ENCODE measurements around the gene ASIC1.
"Not testable (repeated sequence)": the region's sequence is repeated elsewhere in the genome, so short reads cannot be mapped to it uniquely, and the experiment has no call there.

Gene ASIC1

DNA sequence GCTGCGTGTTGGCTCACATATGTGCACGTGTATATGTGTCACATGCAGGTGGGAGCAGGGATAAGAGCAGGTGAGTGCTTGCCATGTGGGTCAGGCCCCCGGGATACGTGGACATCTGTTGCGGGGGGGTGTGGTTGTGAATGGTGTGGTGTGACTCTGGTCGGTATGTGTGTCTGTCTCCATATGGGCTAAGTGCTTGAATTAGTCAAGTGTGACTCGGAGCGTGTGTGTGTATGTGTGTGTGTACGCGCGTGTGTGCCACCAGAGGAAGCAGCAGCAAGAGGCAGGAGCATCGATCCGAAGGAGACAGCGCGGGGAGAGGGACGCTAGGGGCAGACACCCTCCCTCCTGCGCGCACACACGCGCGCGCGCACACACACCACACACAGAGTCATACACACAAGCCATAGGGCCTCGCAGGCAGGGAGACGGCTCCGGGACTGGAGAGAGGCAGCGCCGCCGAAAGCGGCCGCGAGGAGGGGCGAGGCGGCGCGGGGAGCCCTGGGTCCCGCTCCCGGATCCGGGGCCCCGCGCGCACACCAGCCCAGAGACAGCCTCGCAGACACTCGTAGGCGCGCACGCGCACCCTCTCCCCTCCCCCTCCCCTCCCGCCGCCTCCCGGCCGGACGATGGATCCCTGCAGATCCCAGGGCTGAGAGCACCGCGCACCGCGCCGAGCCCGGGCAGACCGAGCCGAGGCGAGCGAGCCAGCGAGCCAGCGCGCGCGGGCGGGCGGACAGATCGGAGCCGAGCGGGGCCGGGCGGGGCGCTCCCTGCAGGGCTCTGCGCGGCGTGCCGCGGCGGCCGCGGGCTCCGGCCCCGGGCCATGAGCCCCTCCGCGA lies at the start of gene ASIC1:
ASIC1 (plus strand) TSS at position 597 of the 842 bp plus-strand sequence. CDS start 1,171 bp downstream, outside the sequence.
- peak; percentile 73 for DNase-seq (ENCODE audit: low spot score)

DNA sequence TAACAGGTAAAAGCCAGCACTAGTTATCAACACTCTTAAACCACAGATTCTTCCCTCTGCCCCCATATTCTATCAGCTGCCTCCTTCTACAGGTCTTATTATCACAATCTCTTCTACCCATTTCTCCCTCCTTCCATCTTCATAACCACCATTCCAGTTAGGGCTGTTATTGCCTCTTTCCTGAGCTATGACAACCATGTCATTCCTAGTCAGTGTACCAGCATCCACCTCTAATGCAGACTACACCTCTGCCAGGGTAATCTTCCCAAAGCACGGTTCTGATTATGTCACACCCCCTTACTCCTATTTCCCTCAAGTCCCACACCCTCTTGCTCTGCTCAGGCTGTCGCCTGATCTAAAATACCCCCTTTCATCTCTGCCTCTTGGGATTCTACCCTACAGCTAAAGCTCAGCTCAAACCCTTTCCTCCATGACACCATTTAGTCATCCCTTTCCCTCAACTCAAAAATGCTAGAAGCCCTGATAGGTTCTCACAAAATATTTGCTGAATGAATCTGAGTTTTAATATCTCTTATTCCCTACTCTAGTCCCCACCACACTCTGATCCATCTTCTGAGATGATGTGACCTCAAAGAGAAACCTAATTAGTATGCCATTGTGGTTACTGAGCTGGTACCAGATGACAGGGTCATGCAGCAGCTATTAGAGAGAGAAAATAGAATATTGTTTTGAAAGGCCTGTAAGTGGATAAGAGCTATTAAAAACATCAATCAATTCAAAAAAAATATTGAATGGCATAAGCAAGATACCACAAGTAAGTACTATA lies 43.8 kb upstream of the ASIC1 start:
- no peak for DNase-seq (ENCODE audit: low spot score)

DNA sequence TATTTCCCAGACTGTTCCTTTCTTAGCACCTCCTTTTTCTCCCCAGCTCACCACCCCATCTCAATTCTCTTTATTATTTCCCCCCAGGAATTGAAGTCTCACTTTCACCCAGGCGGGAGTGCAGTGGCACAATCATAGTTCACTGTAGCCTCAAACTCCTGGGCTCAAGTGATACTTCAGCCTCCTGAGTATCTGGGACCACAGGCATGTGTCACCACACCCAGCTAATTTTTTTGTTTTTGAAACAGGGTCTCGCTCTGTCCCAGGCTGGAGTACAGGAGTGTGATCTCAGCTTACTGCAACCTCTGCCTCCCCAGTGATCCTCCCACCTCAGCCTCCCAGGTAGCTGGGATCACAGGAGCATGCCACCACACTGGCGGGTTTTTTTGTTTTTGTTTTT lies 43.1 kb upstream of the ASIC1 start:
- no peak for DNase-seq (ENCODE audit: low spot score)

DNA sequence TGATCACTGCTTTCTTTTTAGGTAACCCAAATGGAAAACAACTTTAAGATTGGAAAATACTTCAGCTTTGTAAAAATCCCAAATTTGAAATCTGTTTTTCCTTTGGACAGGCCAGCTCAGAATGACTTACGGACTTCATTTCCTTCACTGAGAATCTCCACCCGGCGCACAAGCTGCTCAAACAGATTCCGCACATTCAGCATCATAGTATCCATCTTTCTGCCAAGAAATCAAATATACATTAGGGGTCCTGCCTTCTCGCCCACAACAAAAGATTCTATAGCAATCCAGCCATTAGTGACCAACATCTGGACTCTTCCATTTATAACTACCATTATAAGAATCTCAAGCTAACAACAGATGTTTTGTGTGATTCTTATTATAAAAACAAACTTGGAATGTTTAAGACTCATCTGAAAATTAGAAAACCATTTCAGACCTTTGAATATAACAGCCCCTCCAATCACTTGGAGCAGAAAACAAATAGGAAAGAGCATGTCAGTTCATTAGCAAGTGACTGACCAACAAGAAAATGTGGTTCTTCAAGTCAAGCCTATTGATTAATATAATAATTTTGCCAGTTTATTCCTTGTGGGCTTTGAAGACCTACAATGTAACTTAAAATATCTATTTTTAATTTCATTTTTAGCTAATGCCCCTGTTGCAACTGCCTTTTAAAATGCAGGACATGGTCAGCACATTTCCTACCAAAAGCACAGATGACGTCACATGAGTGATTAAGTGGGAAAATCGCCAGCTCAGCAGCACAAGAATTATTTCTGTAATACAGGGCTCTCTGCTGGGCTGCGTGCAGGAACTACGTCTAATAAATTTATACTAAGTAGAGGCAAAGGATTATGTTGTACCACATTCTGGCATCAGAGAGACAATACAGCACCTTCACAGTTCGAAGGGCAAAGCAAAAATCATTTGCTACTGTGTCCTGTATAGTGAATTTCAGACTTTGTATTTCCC lies 40.6 kb upstream of the ASIC1 start:
- DNase-seq (ENCODE audit: low spot score) = peak; percentile 47

DNA sequence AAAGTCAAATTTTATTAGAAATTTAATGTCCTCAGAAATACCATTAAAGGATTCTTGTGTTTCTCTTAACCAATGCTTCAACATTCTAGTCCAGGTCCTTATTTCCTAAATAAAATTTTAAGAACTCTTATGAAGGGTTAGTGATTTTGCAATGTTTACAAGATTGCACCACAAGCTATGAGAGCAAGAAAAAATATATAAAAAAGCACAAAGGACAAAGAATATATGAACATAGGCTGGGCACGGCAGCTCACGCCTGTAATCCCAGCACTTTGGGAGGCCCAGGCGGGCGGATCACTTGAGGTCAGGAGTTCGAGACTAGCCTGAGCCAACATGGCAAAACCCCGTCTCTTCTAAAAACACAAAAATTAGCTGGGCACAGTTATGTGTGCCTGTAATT lies 39.8 kb upstream of the ASIC1 start:
- no peak for DNase-seq (ENCODE audit: low spot score)

DNA sequence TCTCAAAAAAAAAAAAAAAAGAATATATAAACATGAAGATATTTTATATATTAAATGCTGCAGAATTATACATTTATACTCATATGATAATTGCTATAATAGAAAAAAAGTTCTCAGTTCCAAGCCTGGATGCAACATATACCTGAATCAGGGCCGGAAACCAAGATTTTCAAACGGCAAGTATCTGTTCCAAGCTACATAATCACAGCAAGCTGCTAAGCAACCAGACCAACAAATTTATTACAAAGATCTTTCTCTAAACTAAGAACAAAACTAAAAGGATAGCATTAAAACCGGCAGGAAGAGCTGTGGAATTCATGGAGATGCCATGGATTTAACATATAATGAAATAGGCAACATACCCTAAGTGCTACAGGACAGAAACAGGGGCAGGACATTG lies 39.2 kb upstream of the ASIC1 start:
- DNase-seq (ENCODE audit: low spot score) = no peak

DNA sequence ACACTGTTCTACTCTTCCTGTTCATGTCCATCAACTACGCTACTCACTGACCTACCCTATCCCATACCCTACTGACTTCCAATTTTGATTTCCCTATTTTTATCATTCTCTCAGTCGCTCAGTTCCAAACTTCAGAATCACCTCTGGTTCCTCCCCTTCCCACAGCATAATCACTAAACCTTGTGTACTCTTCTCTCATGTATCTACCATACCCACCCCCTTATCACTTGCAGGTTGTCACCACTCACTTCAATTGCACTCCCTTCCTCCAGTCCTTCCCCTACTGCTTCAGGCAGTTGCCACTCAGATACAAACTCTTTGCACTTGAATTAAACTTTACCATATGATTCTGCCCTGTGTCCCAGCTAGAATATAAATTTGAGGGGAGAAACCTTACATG lies 38.4 kb upstream of the ASIC1 start:
- peak; percentile 33 for DNase-seq (ENCODE audit: low spot score)

DNA sequence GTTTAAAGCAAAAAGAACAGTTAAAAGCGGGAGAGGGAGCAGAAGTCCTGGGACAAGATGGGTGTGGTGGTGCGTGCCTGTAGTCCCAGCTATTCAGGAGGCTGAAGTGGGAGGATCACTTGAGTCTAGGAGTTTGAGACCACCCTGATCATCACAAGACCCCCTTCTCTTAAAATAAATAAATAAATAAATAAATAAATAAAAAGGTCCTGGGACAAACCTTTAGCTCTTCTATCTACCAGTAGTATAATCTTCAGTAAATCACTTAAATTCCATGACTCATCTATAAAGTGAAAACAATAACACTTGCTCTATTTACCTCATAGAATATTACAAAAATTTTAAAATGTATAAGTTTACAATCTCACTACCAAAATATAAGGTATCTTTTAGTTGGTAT lies 37.9 kb upstream of the ASIC1 start:
- no peak for DNase-seq (ENCODE audit: low spot score)

DNA sequence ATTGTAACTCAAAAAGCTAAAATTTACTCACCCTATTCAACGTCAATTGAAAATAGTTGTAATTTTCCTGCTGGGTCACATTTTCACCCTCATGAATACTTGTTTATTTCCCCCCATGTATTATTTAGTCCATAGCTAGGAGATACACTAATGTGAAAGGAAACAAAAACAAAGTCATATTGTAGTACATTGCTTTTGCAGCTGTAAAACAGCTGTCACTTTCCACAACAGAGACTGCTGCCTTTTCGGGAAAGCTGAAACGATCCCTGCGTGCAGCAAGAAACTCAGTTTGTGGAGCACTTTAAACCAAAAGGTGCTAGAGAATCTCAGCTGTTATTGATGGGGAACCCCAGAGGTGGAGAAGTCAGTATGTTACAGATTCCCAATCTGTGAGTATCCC lies 36.4 kb upstream of the ASIC1 start:
- DNase-seq (ENCODE audit: low spot score) = no peak

DNA sequence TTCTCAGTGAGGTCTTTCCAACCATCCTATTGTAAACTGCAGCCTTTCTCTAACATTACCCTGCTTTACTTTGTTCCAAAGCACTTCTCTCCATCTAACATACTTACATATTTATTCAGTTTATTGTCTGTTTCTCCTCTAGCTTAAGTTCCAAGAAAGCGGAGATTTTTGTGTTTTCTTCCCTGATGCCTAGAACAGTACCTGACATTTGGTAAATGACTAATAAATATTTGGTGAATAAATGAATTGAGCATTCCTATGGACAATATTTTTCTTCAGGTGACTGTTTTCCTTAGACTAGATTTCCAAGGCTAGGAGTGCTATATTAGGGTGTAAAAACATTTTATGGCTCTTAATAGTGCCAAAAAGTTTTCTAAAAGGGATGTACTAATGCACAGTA lies 34.5 kb upstream of the ASIC1 start:
- DNase-seq (ENCODE audit: low spot score) = no peak

DNA sequence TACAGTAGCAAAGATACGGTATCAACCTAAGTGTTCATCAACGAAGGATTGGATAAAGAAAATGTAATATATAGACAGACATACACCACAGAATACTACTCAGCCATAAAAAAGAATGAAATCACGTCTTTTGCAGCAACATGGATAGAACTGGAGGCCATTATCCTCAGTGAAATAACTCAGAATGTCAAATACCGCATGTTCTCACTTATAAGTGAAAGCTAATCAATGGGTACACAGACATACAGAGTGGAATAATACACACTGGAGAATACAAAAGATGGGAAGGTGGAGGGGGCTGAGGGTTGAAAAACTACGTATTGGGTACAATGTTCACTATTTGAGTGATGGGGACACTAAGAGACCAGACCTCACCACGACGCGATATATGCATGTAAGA lies 33.2 kb upstream of the ASIC1 start:
- no peak for DNase-seq (ENCODE audit: low spot score)

DNA sequence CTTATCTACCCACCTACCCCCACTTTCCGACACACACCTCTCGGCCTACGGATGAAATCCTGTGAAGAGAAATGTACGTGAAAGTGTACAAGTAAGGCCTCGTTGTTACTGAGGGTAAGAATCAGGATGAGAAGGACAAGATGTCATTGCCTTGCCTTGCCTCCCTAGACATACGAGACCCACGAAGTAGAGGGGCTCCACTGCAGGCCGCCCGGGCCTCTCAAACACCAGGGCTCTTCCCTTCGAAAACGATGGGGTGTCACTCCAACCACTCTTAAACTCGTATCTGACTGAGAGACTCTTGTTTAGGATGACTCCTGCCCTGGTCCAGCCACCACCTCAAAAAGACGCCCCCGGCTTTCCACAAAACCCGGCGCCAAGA lies 32.6 kb upstream of the ASIC1 start:
- peak; percentile 56 for DNase-seq (ENCODE audit: low spot score)

DNA sequence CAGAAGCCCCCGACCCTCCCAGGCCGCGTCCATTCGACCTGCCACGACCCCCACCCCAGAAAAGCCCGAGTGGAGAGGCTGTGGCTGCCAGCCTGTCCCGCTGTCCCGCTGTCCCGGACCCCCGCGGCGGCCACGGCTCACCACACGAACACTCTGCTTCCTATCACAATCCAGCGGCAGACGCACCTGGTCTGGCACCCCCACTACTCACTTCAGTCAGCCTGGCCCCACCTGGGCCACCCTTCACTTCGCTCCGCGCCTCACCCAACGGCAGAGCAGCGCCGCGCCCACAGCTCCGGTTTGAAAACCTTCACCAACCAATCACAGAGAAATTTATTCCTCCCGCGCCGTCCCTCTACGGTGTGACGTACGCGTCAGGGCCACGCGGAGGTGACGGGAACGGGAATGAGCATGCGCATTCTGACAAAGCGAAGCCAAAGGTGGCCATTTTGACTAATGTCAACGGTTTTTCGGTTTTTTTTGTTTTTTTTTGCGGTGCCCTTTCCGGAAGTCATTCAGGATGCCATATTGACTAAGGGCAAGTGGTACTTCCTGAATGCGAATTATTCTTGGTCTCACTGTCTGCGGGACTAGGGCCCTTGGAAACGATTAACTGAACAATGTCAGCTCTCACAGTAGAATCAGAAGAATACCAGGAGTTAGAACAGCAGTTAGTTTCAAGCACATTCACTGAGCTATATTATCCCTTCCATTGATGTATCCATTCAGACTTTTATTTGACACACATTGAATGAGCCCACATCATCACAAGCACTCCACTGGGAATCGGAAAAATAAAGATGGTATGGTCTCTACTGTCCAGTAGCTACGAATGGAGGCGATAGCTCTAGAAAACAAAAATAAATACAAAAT lies 32.0 kb upstream of the ASIC1 start, which contains the start of gene RACGAP1:
RACGAP1 (minus strand) TSS at position 308 of the 873 bp plus-strand sequence. CDS start 8,779 bp downstream, outside the sequence.
- peak; percentile 98 for DNase-seq (ENCODE audit: low spot score)

DNA sequence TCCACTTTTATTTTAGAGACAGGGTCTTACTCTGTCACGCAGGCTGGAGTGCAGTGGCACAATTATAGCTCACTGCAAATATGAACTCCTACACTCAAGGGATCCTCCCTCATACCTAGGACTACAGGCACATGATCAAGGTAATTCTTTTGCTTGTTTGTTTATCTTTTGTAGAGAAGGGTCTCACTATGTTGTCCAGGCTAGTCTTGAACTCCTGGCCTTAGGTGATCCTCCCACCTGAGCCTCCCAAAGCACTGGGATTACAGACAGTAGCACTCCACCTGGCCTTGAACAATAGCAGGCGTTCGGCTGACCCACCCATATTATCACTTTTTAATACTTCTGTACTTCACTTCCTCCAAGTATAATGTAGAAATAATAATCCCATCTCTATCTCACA lies 30.7 kb upstream of the ASIC1 start:
- no peak for DNase-seq (ENCODE audit: low spot score)

DNA sequence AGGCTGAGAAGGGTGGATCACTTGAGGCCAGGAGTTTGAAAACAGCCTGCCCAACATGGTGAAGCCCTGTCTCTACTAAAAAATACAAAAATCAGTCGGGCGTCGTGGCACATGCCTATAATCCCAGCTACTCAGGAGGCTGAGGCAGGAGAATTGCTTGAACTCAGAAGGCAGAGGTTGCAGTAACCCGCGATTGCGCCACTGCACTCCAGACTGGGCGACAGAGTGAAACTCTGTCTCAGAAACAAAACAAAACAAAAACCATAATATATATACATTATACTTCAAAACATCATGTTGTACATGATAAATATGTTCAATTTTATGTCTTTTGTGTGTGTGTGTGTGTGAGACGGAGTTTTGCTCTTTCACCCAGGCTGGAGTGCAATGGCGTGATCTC lies 26.9 kb upstream of the ASIC1 start:
- DNase-seq (ENCODE audit: low spot score) = not testable (repeated sequence)

DNA sequence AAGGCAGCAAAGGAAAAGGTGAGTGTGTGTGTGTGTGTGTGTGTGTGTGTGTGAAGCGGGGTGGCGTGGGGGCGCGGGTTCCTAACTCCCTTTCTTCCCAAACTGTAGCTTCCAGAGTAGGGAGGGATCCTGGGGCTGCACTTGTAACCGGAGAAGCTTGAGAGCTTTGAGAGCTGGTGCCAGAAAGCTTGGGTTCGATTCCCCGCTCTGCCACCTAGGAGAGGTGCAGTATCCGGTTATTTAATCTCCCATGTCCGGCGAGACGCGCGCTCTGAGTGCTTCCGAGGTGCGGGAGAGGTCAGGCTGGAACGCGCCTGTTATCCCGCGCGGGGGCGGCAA lies 24.9 kb upstream of the ASIC1 start:
- DNase-seq (ENCODE audit: low spot score) = no peak

DNA sequence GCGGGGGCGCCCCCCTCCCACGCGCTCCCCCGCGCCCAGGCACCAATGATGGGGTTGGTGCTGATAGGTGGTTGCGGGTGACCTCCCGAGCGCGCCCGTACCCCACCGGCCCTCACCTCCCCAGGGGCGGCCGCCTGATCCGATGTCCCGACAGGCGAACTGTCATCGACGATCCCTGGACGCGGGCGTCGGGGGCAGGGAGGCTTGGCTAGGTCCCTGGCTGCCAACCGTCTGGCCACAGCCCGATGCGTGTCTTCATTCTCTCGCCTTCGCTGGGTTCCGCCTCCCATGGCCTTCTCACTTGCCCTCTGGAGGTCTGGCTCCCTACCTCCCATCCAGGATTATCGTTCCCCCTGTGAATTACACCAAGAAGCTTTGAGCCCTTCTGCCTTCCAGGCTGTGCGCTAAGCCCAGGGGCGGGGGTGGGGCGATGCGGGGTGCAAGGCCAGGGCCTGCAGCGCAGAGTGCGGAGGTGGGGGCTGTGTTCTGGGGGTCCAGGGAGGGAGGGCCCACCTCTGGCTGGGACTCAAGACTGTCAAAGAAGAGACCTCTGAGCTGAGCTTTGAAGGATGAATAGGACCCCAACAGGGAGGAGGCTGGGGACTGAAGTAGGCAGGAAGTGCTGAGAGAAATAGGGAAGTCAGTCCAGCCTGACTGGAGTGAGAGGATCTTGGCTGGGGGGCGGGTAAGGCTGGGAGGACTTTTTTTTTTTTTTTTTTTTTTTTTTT lies 24.4 kb upstream of the ASIC1 start:
- DNase-seq (ENCODE audit: low spot score) = no peak

DNA sequence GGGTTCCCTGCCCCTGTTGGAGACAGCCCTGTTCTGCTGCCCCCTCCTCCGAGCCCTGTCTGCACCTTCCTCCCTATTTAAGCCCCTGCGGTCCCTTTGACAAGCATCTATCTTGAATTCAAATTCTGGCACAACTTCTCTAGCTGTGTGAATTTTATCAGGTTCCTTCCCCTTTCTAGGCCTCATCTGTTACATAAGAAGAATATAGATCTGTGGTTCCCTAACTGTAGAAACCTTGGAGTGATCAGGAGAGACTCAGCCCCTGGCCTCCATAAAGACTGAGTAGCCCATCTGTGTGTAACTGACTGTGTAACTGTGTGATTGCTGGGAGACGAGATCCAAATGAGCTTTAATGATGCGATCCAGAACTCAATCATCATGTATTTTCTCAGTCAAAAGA lies 19.1 kb upstream of the ASIC1 start:
- DNase-seq (ENCODE audit: low spot score) = no peak

DNA sequence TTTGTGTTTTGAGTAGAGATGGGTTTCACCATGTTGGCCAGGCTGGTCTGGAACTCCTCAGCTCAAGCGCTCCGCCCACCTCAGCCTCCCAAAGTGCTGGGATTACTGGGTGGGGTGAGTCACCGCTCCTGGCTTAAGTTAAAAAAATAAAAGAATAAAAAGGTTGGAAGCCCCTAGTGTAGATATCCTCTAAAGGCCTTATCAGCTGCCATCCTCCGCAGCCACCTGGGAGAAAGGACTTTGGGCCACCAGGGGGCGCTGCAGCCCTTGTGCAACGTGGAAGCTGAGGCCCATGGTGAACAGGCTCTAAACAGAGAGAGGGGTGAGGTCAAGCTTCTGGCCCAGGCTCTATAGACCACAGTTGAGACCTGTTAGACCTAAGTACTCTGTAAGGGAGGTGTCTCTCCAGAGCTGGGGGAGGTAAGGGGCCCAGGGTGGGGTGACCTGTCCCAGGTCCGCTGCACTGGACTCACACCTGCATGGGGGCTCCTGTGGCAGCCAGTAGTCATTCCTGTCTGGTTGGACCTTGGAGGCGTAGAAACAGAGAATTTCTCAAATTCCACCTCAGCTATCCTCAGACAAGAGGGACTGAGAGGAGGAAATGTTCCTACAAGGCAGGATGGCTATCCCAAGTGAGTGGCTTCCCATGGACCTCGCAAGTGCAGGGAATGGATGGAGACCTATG lies 18.1 kb upstream of the ASIC1 start:
- peak; percentile 74 for DNase-seq (ENCODE audit: low spot score)

DNA sequence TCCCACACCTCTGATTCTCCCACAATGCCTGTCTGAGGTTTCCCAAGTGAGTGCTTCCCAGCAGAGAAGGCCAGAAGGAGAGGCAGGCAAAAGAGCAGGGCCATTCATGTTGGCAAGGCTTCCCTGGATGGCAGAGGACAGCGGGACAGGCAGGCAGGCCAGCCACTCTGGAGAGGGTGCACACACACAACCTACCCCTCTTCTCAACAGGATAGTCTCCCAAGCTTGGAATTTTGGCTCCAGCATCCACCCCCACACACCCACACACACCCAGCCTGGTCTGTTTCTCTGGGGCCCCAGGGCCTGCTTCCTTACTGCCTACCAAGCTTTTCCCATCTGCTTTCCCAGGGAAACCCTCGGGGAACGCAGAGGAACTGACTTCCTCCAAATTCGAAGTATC lies 16.7 kb upstream of the ASIC1 start:
- no peak for DNase-seq (ENCODE audit: low spot score)

Measured in RKO (cell line).